ENCODE measurements around the gene PCDHGA10.
"Not testable (repeated sequence)": the region's sequence is repeated elsewhere in the genome, so short reads cannot be mapped to it uniquely, and the experiment has no call there.

PCDHGA10 gene

DNA sequence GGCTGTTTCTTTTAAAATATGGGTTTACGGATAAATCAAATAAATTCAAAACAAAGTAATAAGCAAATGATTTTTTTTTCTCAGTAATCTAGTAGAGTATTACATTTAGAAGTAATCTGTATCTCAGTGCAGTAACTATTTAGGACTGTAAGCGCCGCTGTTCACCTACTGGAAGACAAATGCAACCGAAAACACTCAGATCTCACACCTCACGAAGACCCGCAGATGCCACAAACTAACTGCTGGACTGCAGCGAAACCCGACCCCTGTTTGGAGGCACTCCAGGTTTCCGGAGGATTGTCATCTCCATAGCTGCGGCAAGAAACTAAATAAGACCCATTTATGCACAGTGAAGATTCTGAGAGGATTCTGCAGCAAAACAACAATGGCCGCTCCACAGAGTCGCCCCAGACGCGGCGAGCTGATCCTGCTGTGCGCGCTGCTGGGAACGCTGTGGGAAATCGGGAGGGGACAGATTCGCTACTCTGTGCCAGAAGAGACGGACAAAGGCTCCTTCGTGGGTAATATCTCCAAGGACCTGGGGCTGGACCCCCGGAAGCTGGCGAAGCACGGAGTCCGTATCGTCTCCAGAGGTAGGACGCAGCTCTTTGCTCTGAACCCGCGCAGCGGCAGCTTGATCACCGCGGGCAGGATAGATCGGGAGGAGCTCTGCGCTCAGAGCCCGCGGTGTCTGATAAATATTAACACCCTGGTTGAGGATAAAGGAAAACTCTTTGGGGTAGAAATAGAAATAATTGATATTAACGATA, 20.2 kb upstream of the PCDHGA10 start, which contains the start of gene PCDHGA8:
TSS of gene PCDHGA8 (plus strand) at position 205 of the 770 bp plus-strand sequence. CDS start at position 386, 181 bp downstream.
- DNase-seq (ENCODE audit: low read depth in 2 of 2): no peak

DNA sequence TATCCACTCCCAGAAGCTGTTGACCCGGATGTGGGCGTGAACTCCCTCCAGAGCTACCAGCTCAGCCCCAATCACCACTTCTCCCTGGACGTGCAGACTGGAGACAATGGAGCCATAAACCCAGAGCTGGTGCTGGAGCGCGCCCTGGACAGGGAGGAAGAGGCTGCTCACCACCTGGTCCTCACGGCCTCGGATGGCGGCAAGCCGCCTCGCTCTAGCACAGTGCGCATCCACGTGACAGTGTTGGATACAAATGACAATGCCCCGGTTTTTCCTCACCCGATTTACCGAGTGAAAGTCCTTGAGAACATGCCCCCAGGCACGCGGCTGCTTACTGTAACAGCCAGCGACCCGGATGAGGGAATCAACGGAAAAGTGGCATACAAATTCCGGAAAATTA, 19.5 kb upstream of the PCDHGA10 start:
- DNase-seq (ENCODE audit: low read depth in 2 of 2): no peak

DNA sequence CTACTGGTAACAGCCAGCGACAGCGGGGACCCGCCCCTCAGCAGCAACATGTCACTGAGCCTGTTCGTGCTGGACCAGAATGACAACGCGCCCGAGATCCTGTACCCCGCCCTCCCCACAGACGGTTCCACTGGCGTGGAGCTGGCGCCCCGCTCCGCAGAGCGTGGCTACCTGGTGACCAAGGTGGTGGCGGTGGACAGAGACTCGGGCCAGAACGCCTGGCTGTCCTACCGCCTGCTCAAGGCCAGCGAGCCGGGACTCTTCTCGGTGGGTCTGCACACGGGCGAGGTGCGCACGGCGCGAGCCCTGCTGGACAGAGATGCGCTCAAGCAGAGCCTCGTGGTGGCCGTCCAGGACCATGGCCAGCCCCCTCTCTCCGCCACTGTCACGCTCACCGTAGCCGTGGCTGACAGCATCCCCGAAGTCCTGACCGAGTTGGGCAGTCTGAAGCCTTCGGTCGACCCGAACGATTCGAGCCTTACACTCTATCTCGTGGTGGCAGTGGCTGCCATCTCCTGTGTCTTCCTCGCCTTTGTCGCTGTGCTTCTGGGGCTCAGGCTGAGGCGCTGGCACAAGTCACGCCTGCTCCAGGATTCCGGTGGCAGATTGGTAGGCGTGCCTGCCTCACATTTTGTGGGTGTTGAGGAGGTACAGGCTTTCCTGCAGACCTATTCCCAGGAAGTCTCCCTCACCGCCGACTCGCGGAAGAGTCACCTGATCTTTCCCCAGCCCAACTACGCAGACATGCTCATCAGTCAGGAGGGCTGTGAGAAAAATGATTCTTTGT, 18.2 kb upstream of the PCDHGA10 start:
- DNase-seq (ENCODE audit: low read depth in 2 of 2): not testable (repeated sequence)

DNA sequence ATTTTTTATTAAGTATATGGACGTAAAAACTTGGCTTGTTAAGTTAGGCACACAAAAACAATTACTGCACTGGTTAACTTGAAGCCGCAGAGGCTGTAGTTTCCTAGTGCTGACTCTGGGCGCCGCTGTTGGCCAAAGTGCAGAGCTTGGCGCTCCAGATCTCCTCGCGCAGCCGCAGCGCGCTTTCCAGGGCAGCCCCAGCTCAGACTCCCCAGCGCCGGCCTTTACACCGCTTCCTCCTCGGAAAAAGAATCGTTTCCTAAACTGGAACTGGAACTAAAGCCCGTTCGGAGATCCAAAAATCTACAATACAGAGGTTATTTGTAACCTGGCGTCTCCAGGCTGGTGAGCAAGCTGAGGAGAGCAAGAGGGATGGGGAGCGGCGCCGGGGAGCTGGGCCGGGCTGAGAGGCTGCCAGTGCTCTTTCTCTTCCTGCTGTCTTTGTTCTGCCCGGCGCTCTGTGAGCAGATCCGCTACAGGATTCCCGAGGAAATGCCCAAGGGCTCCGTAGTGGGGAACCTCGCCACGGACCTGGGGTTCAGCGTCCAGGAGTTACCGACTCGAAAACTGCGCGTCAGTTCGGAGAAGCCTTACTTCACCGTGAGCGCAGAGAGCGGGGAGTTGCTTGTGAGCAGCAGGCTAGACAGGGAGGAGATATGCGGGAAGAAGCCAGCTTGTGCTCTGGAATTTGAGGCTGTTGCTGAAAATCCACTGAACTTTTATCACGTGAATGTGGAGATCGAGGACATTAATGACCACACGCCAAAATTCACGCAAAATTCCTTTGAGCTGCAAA, 14.8 kb upstream of the PCDHGA10 start, which contains the start of gene PCDHGB5:
TSS of gene PCDHGB5 (plus strand) at position 192 of the 796 bp plus-strand sequence. CDS start at position 373, 181 bp downstream.
- not testable (repeated sequence) for DNase-seq (ENCODE audit: low read depth in 2 of 2)

DNA sequence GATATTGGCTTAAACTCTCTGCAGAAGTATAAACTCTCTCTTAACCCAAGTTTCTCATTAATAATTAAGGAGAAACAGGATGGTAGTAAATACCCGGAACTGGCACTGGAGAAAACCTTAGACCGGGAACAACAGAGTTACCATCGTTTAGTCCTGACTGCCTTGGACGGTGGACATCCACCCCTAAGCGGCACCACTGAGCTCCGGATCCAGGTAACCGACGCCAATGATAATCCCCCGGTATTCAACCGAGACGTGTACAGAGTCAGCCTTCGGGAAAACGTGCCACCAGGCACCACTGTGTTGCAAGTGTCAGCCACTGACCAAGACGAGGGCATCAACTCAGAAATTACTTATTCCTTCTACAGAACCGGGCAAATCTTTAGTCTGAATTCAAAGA, 14.2 kb upstream of the PCDHGA10 start:
- DNase-seq (ENCODE audit: low read depth in 2 of 2): no peak

DNA sequence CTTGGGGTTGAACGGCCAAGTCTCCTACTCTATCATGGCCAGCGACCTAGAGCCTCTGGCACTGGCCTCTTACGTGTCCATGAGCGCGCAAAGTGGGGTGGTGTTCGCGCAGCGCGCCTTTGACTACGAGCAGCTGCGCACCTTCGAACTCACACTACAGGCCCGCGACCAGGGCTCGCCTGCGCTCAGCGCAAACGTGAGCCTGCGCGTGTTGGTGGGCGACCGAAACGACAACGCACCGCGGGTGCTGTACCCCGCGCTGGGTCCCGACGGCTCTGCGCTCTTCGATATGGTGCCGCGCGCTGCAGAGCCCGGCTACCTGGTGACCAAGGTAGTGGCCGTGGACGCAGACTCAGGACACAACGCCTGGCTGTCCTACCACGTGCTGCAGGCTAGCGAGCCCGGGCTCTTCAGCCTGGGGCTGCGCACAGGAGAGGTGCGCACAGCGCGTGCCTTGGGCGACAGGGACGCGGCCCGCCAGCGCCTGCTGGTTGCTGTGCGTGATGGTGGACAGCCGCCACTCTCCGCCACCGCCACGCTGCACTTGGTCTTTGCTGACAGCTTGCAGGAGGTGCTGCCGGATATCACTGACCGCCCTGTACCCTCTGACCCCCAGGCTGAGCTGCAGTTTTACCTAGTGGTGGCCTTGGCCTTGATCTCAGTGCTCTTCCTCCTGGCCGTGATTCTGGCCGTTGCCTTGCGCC, 13.1 kb upstream of the PCDHGA10 start:
- DNase-seq (ENCODE audit: low read depth in 2 of 2): no peak

DNA sequence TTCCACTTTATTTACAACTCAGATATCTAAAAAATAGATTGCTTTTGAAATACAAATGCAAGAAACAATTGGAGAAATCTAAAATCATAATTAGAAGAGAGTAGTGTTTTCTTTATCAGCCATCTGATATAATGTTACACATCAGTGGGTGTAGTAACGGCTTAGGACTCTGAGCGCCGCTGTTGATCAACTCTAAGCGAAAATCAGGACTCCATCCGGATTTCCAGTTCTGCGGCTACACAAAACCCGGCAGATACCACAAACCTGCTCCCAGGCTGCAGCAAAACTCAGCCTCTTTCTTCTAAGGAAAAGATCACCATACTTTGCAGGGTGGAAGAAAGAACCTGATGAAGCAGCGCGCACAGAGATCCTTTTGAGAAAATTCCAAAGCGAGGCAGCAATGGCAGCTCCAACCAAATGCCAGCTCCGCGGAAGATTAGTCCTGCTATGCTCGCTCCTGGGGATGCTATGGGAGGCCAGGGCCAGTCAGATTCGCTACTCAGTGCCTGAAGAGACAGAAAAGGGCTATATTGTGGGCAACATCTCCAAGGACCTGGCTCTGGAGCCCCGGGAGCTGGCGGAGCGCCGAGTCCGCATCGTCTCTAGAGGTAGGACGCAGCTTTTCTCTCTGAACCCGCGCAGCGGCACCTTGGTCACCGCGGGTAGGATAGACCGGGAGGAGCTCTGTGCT, 10.1 kb upstream of the PCDHGA10 start, which contains the start of gene PCDHGA9:
TSS of gene PCDHGA9 (plus strand) at position 226 of the 691 bp plus-strand sequence. CDS start at position 401, 175 bp downstream.
- no peak for DNase-seq (ENCODE audit: low read depth in 2 of 2)

DNA sequence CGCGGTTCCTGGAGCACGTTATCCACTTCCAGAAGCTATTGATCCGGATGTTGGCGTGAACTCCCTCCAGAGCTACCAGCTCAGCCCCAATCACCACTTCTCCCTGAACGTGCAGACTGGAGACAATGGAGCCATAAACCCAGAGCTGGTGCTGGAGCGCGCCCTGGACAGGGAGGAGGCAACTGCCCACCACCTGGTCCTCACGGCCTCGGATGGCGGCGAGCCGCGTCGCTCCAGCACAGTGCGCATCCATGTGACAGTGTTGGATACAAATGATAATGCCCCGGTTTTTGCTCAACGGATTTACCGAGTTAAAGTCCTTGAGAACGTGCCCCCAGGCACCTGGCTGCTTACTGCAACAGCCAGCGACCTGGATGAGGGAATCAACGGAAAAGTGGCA, 9.4 kb upstream of the PCDHGA10 start:
- DNase-seq (ENCODE audit: low read depth in 2 of 2): no peak

DNA sequence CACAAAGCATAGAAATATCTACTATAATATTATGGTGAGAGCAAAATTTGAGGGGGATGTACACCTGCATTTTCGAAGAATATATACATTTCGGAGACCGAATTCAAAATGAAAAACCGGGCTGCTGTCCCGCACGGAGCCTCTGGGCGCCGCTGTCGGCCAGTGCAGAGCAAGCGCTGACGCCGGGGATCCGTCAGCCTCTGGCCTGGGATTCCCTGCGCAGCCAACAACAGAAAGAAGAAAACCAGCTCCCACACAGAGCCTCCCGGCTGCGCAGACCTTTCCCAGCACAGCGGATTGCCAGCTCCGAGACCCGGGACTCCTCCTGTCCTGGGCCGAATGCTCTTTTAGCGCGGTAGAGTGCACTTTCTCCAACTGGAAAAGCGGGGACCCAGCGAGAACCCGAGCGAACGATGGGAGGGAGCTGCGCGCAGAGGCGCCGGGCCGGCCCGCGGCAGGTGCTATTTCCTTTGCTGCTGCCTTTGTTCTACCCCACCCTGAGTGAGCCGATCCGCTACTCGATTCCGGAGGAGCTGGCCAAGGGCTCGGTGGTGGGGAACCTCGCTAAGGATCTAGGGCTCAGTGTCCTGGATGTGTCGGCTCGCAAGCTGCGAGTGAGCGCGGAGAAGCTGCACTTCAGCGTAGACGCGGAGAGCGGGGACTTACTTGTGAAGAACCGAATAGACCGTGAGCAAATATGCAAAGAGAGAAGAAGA, 4.8 kb upstream of the PCDHGA10 start, which contains the start of gene PCDHGB6:
TSS of gene PCDHGB6 (plus strand) at position 232 of the 716 bp plus-strand sequence. CDS start at position 414, 182 bp downstream.
- DNase-seq (ENCODE audit: low read depth in 2 of 2): not testable (repeated sequence)

DNA sequence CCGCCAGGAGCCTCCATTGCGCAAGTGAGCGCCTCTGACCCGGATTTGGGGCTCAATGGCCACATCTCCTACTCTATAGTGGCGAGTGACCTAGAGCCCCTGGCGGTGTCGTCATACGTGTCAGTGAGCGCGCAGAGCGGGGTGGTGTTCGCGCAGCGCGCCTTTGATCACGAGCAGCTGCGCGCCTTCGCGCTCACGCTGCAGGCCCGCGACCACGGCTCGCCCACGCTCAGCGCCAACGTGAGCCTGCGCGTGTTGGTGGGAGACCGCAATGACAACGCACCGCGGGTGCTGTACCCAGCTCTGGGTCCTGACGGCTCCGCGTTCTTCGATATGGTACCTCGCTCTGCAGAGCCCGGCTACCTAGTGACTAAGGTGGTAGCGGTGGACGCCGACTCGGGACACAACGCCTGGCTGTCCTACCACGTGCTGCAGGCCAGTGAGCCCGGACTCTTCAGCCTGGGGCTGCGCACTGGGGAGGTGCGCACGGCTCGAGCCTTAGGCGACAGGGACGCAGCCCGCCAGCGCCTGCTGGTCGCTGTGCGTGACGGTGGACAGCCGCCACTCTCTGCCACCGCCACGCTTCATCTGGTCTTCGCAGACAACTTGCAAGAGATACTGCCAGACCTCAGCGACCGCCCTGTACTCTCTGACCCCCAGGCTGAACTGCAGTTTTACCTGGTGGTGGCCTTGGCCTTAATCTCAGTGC, 3.0 kb upstream of the PCDHGA10 start:
- DNase-seq (ENCODE audit: low read depth in 2 of 2): no peak

DNA sequence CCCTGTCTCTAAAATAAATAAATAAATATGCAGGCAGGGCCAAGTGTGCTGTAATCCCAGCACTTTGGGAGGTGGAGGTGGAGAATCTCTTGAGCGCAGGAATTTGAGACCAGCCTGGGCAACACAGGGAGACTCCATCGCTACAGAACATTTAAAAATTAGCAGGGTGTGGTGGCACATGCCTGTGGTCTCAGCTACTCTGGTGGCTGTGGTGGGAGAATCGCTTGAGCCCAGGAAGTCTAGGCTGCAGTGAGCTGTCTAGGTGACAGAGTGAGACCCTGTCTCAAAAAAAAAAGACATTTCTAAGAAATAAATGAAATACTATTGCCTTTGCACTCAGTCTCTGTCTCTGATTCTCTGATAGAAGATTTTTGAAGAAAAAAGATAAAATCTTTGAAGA, 1.2 kb upstream of the PCDHGA10 start:
- no peak for DNase-seq (ENCODE audit: low read depth in 2 of 2)

DNA sequence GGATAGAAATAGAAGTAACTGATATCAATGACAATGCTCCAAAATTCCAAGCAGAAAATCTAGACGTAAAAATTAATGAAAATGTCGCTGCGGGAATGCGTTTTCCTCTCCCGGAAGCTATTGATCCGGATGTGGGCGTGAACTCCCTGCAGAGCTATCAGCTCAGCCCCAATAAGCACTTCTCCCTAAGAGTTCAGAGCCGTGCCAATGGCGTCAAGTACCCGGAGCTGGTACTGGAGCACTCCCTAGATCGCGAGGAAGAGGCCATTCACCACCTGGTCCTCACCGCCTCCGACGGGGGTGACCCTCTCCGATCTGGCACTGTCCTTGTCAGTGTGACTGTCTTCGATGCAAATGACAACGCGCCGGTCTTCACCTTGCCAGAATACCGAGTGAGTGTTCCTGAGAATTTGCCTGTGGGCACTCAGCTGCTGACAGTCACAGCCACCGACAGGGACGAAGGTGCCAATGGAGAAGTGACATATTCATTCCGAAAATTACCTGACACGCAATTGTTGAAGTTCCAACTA, 818 bp downstream of the PCDHGA10 start:
- DNase-seq (ENCODE audit: low read depth in 2 of 2): no peak

DNA sequence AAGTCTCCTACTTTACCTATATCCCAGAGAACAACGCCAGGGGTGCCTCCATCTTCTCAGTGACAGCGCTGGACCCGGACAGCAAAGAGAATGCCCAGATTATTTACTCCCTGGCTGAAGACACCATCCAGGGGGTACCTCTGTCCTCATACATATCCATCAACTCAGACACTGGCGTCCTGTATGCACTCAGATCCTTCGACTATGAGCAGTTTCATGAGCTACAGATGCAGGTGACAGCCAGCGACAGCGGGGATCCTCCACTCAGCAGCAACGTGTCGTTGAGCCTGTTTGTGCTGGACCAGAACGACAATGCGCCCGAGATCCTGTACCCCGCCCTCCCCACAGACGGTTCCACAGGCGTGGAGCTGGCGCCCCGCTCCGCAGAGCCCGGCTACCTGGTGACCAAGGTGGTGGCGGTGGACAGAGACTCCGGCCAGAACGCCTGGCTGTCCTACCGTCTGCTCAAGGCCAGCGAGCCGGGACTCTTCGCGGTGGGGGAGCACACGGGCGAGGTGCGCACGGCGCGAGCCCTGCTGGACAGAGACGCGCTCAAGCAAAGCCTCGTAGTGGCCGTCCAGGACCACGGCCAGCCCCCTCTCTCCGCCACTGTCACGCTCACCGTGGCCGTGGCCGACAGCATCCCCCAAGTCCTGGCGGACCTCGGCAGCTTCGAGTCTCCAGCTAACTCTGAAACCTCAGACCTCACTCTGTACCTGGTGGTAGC, 1.9 kb downstream of the PCDHGA10 start:
- not testable (repeated sequence) for DNase-seq (ENCODE audit: low read depth in 2 of 2)

DNA sequence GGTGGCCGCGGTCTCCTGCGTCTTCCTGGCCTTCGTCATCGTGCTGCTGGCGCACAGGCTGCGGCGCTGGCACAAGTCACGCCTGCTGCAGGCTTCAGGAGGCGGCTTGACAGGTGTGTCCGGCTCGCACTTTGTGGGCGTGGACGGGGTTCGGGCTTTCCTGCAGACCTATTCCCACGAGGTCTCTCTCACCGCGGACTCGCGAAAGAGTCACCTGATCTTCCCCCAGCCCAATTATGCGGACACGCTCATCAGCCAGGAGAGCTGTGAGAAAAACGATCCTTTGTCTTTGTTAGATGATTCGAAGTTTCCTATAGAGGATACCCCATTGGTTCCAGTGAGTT, 2.5 kb downstream of the PCDHGA10 start:
- DNase-seq (ENCODE audit: low read depth in 2 of 2): not testable (repeated sequence)

DNA sequence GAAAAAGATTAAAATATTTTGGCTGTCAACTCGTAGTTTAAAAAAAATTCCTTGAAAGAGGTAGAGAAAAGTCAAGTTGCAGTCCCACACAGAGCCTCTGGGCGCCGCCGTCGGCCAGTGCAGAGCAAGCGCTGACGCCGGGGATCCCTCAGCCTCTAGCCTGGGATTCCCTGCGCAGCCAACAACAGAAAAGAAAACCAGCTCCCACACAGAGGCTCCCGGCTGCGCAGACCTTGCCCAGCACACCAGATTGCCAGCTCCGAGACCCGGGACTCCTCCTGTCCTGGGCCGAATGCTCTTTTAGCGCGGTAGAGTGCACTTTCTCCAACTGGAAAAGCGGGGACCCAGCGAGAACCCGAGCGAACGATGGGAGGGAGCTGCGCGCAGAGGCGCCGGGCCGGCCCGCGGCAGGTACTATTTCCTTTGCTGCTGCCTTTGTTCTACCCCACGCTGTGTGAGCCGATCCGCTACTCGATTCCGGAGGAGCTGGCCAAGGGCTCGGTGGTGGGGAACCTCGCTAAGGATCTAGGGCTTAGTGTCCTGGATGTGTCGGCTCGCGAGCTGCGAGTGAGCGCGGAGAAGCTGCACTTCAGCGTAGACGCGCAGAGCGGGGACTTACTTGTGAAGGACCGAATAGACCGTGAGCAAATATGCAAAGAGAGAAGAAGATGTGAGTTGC, 4.8 kb downstream of the PCDHGA10 start, which contains the start of gene PCDHGB7:
TSS of gene PCDHGB7 (plus strand) at position 184 of the 679 bp plus-strand sequence. CDS start at position 367, 183 bp downstream.
- DNase-seq (ENCODE audit: low read depth in 2 of 2): peak; percentile 37 to 51

DNA sequence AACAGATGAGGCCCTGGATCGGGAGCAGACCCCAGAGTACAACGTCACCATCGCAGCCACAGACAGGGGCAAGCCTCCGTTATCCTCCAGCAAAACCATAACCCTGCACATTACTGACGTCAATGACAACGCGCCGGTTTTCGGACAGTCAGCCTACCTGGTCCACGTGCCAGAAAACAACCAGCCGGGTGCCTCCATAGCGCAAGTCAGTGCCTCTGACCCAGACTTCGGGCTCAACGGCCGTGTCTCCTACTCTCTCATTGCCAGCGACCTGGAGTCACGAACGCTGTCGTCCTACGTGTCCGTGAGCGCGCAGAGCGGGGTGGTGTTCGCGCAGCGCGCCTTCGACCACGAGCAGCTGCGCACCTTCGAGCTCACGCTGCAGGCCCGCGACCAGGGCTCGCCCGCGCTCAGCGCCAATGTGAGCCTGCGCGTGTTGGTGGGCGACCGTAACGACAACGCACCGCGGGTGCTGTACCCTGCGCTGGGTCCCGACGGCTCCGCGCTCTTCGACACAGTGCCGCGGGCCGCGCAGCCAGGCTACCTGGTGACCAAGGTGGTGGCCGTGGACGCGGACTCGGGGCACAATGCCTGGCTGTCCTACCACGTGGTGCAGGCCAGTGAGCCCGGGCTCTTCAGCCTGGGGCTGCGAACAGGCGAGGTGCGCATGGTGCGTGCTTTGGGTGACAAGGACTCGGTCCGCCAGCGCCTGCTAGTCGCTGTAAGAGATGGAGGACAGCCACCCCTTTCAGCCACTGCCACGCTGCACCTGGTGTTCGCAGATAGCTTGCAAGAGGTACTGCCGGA, 6.5 kb downstream of the PCDHGA10 start:
- DNase-seq (ENCODE audit: low read depth in 2 of 2): no peak
